Erythroblast (primary cell): ENCODE results near the gene AGBL4.

Source experiments
- GATA1 ChIP-seq: IDR thresholded peaks from 2 replicates; pipeline ENCODE4 v1.6.1; 2011; ENCODE audit warnings: low read depth, mild to moderate bottlenecking, control low read depth, low read length, moderate library complexity
- POLR2A ChIP-seq: IDR thresholded peaks from 2 replicates; pipeline ENCODE4 v1.6.1; 2011; ENCODE audit warnings: mild to moderate bottlenecking, low read length

- no peak for TF ChIP-seq POLR2A
- no peak for TF ChIP-seq GATA1
These were observed 726.0 kb downstream of the AGBL4 start for GRCh38 chr1:49297783-49298182.
